Upper lobe of right lung (tissue), 1 donor: ENCODE results near the gene PPP2R5C. TPM values are rescaled to one million over a fixed set of nuclear protein-coding genes. Genes with fewer than 3 reads are reported as not detected.

ENCODE experiments used
- ATAC-seq: fragments of 200-7000 bp; cut with Tn5 transposase; one replicate; pipeline ENCODE4 v1.9.1; 2020; ENCODE audit warnings: mild to moderate bottlenecking, moderate library complexity
- DNase-seq: peaks from one replicate; pipeline ENCODE4 v3.0.0-alpha.2; 2020
- H3K27ac ChIP-seq: fragments of 200-600 bp; one replicate; pipeline ENCODE4 v1.8.0; 2022
- H3K27me3 ChIP-seq: fragments of 200-600 bp; one replicate; pipeline ENCODE4 v1.8.0; 2022; ENCODE audit warnings: mild to moderate bottlenecking
- H3K36me3 ChIP-seq: fragments of 200-600 bp; one replicate; pipeline ENCODE4 v1.8.0; 2022
- H3K4me1 ChIP-seq: fragments of 200-600 bp; one replicate; pipeline ENCODE4 v1.8.0; 2022
- H3K4me3 ChIP-seq: fragments of 200-600 bp; one replicate; pipeline ENCODE4 v1.8.0; 2022; ENCODE audit warnings: mild to moderate bottlenecking
- H3K9me3 ChIP-seq: fragments of 200-600 bp; one replicate; pipeline ENCODE4 v1.8.0; 2022
- CTCF ChIP-seq: fragments of 200-600 bp; IDR thresholded peaks from one replicate; pipeline ENCODE4 v1.8.0; 2022; ENCODE audit warnings: antibody characterized with exemption
- intact Hi-C: fragments of 100-400 bp; cut with DNase I; formaldehyde crosslinking; loops from one replicate; pipeline ENCODE4 v1.11.0; 2022
- total RNA-seq: library from RNA; stranded (reverse); fragmentation: NEBNext Ultra II Directional; extraction: Animal tissue kit (Norgen Biotek cat#: 25700); gene quantifications from one replicate; pipeline ENCODE4 v1.2.1, GENCODE V29; 2021
- donor health status: DM: no; HTN: yes; CAD: no; lungs with severe emphysema.

Gene PPP2R5C
- total RNA-seq, 1 donor from 2014 or later = 165 TPM

- ATAC-seq = no peak
- Histone ChIP-seq H3K27ac (peak overlapping the region; percentile 99), H3K27me3 (no peaks in the 10 kb centered on the region), H3K9me3 (no peaks in the 10 kb centered on the region), H3K36me3 (no peaks in the 10 kb centered on the region), H3K4me1 (peaks cover 44% of the 10 kb centered on the region), H3K4me3 (peak overlapping the region; percentile 76)
- intact Hi-C loops = no loop called here
- TF ChIP-seq CTCF = no peak
- DNase-seq = no peak
Measured at GRCh38 chr14:101808894-101809670, 47.6 kb downstream of the PPP2R5C start.

- no peaks in the 10 kb centered on the region for H3K27me3 ChIP-seq
- H3K4me3 ChIP-seq = peak overlapping the region; percentile 76
- peak overlapping the region; percentile 99 for H3K27ac ChIP-seq
- H3K9me3 ChIP-seq = no peaks in the 10 kb centered on the region
- ATAC-seq (peak; percentile 96), DNase-seq (peak; percentile 86)
- no peak for TF ChIP-seq CTCF
- H3K36me3 ChIP-seq = peaks cover 6% of the 10 kb centered on the region
- peaks cover 47% of the 10 kb centered on the region for H3K4me1 ChIP-seq
- intact Hi-C loops = no loop called here
Measured at GRCh38 chr14:101809671-101810514, 48.4 kb downstream of the PPP2R5C start.

- TF ChIP-seq CTCF = no peak
- Histone ChIP-seq H3K4me1 (peaks cover 47% of the 10 kb centered on the region), H3K9me3 (no peaks in the 10 kb centered on the region), H3K36me3 (peaks cover 11% of the 10 kb centered on the region), H3K4me3 (peak overlapping the region; percentile 76), H3K27me3 (no peaks in the 10 kb centered on the region), H3K27ac (peak overlapping the region; percentile 99)
- intact Hi-C loops = no loop called here
- ATAC-seq (no peak), DNase-seq (no peak)
Measured at GRCh38 chr14:101810897-101811621, 49.5 kb downstream of the PPP2R5C start.

- ATAC-seq (no peak), DNase-seq (no peak)
- peaks cover 11% of the 10 kb centered on the region for H3K36me3 ChIP-seq
- intact Hi-C loops = no loop called here
- H3K27ac ChIP-seq = peak overlapping the region; percentile 71
- peaks cover 49% of the 10 kb centered on the region for H3K4me1 ChIP-seq
- no peaks in the 10 kb centered on the region for H3K9me3 ChIP-seq
- TF ChIP-seq CTCF = no peak
- H3K27me3 ChIP-seq = no peaks in the 10 kb centered on the region
- no peak overlapping the region for H3K4me3 ChIP-seq
Measured at GRCh38 chr14:101812071-101812470, 50.6 kb downstream of the PPP2R5C start.

- peaks cover 11% of the 10 kb centered on the region for H3K36me3 ChIP-seq
- peak overlapping the region; percentile 71 for H3K27ac ChIP-seq
- H3K4me1 ChIP-seq = peaks cover 49% of the 10 kb centered on the region
- intact Hi-C loops = no loop called here
- no peak for DNase-seq
- ATAC-seq = peak; percentile 32
- H3K4me3 ChIP-seq = no peak overlapping the region
- TF ChIP-seq CTCF = no peak
- H3K27me3 ChIP-seq = no peaks in the 10 kb centered on the region
- H3K9me3 ChIP-seq = no peaks in the 10 kb centered on the region
Measured at GRCh38 chr14:101813171-101813759, 51.8 kb downstream of the PPP2R5C start.
